ENCODE measurements around the gene NR2F1-AS1.

Gene NR2F1-AS1

DNA sequence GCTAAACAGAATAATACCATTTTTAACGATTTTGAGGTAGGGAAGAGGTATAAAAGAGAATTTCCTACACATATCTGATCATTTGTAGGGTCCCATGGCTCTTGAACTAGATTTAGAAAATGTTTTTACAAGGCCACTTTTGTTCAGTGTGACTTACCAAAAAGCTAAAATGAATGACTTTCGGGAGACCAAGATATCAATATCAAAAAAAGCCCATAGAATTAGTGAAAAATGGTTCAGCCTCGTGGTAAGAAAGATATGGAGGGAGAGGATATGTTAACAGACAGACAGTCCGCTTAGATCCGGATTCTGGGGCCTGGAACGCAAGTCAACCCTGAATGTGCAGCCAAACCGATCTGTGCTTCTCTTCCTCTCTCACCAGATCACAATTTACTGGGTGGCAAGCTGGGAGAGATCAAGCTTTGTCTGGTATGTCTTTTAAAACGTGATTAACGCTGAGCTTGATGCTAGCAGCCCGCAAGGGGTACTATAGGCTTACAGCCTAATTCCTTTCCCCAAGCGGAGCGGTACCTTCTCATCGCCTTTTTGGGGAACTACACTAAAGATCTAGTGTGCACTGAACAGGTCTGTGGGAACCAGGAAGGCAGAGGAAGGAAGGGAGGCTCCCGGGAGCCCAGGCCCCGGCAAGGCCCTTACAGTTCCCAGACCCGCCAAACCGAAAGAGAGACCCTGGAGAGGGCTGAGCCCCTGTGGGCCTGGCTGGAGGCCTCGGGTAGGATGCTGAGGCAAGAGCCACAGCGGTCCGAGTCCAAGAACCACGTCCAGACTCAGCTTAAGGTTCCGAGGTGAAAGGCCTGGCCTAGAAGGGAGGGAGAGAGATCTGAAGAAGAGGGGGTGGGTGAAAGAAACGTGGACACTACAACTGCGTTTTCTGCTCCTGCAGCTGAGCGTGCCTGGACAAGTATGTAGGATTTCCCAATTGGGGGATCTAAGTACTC lies 2.9 kb downstream of the NR2F1-AS1 start:
- H3K27me3 ChIP-seq (ENCODE audit: control insufficient read depth, insufficient read depth, low read length) = no peaks in the 10 kb centered on the region
- H3K4me2 ChIP-seq (ENCODE audit: low read length) = peak overlapping the region; percentile 96
- H3K4me1 ChIP-seq (ENCODE audit: control insufficient read depth, insufficient read depth, low read length) = peaks cover 26% of the 10 kb centered on the region
- H3K36me3 ChIP-seq (ENCODE audit: insufficient read depth, low read length) = peaks cover 22% of the 10 kb centered on the region
- H3K9me3 ChIP-seq (replicated peaks; ENCODE audit: low read length) = no peaks in the 10 kb centered on the region
- H3K9ac ChIP-seq (ENCODE audit: low read depth, low read length) = peak overlapping the region; percentile 80
- H3K4me3 ChIP-seq (ENCODE audit: low read length) = peak overlapping the region; percentile 95

- Histone ChIP-seq H3K9me3 (replicated peaks; ENCODE audit: low read length) (no peaks in the 10 kb centered on the region), H3K4me1 (ENCODE audit: control insufficient read depth, insufficient read depth, low read length) (peaks cover 35% of the 10 kb centered on the region), H3K36me3 (ENCODE audit: insufficient read depth, low read length) (peaks cover 30% of the 10 kb centered on the region), H3K27me3 (ENCODE audit: control insufficient read depth, insufficient read depth, low read length) (no peaks in the 10 kb centered on the region), H3K4me3 (ENCODE audit: low read length) (no peak overlapping the region), H3K9ac (ENCODE audit: low read depth, low read length) (no peak overlapping the region), H3K4me2 (ENCODE audit: low read length) (no peak overlapping the region)
Measured at GRCh38 chr5:93576994-93577853, 3.8 kb downstream of the NR2F1-AS1 start.

- no peak overlapping the region for H3K4me3 ChIP-seq (ENCODE audit: low read length)
- no peak overlapping the region for H3K4me2 ChIP-seq (ENCODE audit: low read length)
- no peaks in the 10 kb centered on the region for H3K27me3 ChIP-seq (ENCODE audit: control insufficient read depth, insufficient read depth, low read length)
- H3K36me3 ChIP-seq (ENCODE audit: insufficient read depth, low read length) = peaks cover 38% of the 10 kb centered on the region
- no peak overlapping the region for H3K9ac ChIP-seq (ENCODE audit: low read depth, low read length)
- H3K4me1 ChIP-seq (ENCODE audit: control insufficient read depth, insufficient read depth, low read length) = peaks cover 38% of the 10 kb centered on the region
- H3K9me3 ChIP-seq (replicated peaks; ENCODE audit: low read length) = no peaks in the 10 kb centered on the region
Measured at GRCh38 chr5:93575461-93576414, 5.3 kb downstream of the NR2F1-AS1 start.

- H3K4me2 ChIP-seq (ENCODE audit: low read length) = no peak overlapping the region
- peaks cover 38% of the 10 kb centered on the region for H3K4me1 ChIP-seq (ENCODE audit: control insufficient read depth, insufficient read depth, low read length)
- no peak overlapping the region for H3K9ac ChIP-seq (ENCODE audit: low read depth, low read length)
- no peaks in the 10 kb centered on the region for H3K27me3 ChIP-seq (ENCODE audit: control insufficient read depth, insufficient read depth, low read length)
- H3K36me3 ChIP-seq (ENCODE audit: insufficient read depth, low read length) = peaks cover 48% of the 10 kb centered on the region
- H3K9me3 ChIP-seq (replicated peaks; ENCODE audit: low read length) = no peaks in the 10 kb centered on the region
- H3K4me3 ChIP-seq (ENCODE audit: low read length) = no peak overlapping the region
Measured at GRCh38 chr5:93574491-93575305, 6.3 kb downstream of the NR2F1-AS1 start.

DNA sequence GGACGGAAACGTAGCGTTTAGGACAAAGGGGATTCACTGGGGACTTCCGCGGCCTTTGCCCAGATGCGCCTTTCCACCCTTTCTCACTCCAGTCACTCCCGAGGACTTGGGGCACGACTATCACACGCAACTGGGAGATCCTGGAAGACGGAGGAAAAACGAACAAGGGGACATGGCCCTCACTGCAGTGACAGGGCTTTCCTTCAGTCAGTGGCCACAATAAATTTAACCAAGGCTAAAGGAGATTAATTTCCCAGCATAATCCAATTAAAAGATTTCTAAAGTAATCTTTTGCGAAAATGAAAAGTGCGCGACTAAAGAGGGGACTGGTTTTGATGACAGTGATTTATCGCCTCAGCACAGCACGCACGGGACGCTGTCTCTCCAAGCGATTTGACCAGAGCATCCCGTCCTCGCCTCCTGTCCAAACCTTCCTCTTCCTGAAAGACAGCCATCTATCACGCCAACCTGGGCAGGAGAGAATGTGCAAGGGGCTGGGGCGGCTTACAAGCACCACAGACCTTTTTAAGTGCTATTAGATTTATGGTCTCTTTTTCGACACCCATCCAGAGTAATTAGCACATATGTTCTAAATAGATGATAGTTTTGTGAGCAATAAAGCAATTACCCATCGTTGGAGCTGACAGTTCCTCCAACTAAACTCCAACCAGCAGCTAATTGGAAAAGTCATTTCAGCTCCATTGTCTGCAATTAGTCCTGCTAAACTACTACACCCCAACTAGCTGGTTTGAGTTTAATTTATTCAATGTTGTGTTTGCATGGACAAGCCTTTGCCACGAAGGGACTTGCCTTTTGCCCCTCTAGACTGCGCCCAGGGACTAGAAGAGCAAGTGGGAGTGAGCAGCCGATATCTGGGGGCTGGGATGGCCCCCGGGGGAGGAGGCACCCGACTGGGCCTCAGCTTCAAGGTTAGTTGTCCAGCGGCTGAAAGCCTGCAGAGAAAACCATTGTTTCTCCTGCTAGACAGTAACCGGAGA lies 7.4 kb downstream of the NR2F1-AS1 start:
- no peaks in the 10 kb centered on the region for H3K9me3 ChIP-seq (replicated peaks; ENCODE audit: low read length)
- H3K4me1 ChIP-seq (ENCODE audit: control insufficient read depth, insufficient read depth, low read length) = peaks cover 32% of the 10 kb centered on the region
- H3K9ac ChIP-seq (ENCODE audit: low read depth, low read length) = no peak overlapping the region
- no peaks in the 10 kb centered on the region for H3K27me3 ChIP-seq (ENCODE audit: control insufficient read depth, insufficient read depth, low read length)
- peaks cover 49% of the 10 kb centered on the region for H3K36me3 ChIP-seq (ENCODE audit: insufficient read depth, low read length)
- H3K4me3 ChIP-seq (ENCODE audit: low read length) = no peak overlapping the region
- H3K4me2 ChIP-seq (ENCODE audit: low read length) = peak overlapping the region; percentile 78

- peaks cover 47% of the 10 kb centered on the region for H3K36me3 ChIP-seq (ENCODE audit: insufficient read depth, low read length)
- peaks cover 26% of the 10 kb centered on the region for H3K4me1 ChIP-seq (ENCODE audit: control insufficient read depth, insufficient read depth, low read length)
- H3K4me3 ChIP-seq (ENCODE audit: low read length) = peak overlapping the region; percentile 56
- H3K4me2 ChIP-seq (ENCODE audit: low read length) = peak overlapping the region; percentile 78
- H3K9ac ChIP-seq (ENCODE audit: low read depth, low read length) = peak overlapping the region; percentile 37
- H3K27me3 ChIP-seq (ENCODE audit: control insufficient read depth, insufficient read depth, low read length) = no peaks in the 10 kb centered on the region
- no peaks in the 10 kb centered on the region for H3K9me3 ChIP-seq (replicated peaks; ENCODE audit: low read length)
Measured at GRCh38 chr5:93572608-93573353, 8.2 kb downstream of the NR2F1-AS1 start.

- H3K27me3 ChIP-seq (ENCODE audit: control insufficient read depth, insufficient read depth, low read length) = no peaks in the 10 kb centered on the region
- peak overlapping the region; percentile 78 for H3K4me2 ChIP-seq (ENCODE audit: low read length)
- peaks cover 20% of the 10 kb centered on the region for H3K4me1 ChIP-seq (ENCODE audit: control insufficient read depth, insufficient read depth, low read length)
- H3K4me3 ChIP-seq (ENCODE audit: low read length) = peak overlapping the region; percentile 56
- H3K36me3 ChIP-seq (ENCODE audit: insufficient read depth, low read length) = peaks cover 47% of the 10 kb centered on the region
- H3K9ac ChIP-seq (ENCODE audit: low read depth, low read length) = peak overlapping the region; percentile 37
- H3K9me3 ChIP-seq (replicated peaks; ENCODE audit: low read length) = no peaks in the 10 kb centered on the region
Measured at GRCh38 chr5:93572101-93572607, 8.9 kb downstream of the NR2F1-AS1 start.

- Histone ChIP-seq H3K4me3 (ENCODE audit: low read length) (no peak overlapping the region), H3K9ac (ENCODE audit: low read depth, low read length) (no peak overlapping the region), H3K27me3 (ENCODE audit: control insufficient read depth, insufficient read depth, low read length) (no peaks in the 10 kb centered on the region)
Measured at GRCh38 chr5:93571114-93571949, 9.7 kb downstream of the NR2F1-AS1 start.

More at GRCh38 chr5:93571114-93571949, 9.7 kb downstream of the NR2F1-AS1 start:
- peaks cover 17% of the 10 kb centered on the region for H3K4me1 ChIP-seq (ENCODE audit: control insufficient read depth, insufficient read depth, low read length)
- H3K9me3 ChIP-seq (replicated peaks; ENCODE audit: low read length) = no peaks in the 10 kb centered on the region
- H3K4me2 ChIP-seq (ENCODE audit: low read length) = peak overlapping the region; percentile 78
- peaks cover 47% of the 10 kb centered on the region for H3K36me3 ChIP-seq (ENCODE audit: insufficient read depth, low read length)

All from skeletal muscle satellite cell (primary cell).